Activated CD8-positive, alpha-beta memory T cell treated with anti-CD3 and anti-CD28 coated beads for 48 hours (primary cell): ENCODE results near the gene RPL22L1.
"Not testable (repeated sequence)": the region's sequence is repeated elsewhere in the genome, so short reads cannot be mapped to it uniquely, and the experiment has no call there.

ENCODE experiments used
- DNase-seq, 3 experiments: peaks; one replicate each; pipeline ENCODE4 v3.0.0-alpha.2; 2020; ENCODE audit warnings: low read depth in 2 of 3, low spot score in 2 of 3

RPL22L1 gene

DNA sequence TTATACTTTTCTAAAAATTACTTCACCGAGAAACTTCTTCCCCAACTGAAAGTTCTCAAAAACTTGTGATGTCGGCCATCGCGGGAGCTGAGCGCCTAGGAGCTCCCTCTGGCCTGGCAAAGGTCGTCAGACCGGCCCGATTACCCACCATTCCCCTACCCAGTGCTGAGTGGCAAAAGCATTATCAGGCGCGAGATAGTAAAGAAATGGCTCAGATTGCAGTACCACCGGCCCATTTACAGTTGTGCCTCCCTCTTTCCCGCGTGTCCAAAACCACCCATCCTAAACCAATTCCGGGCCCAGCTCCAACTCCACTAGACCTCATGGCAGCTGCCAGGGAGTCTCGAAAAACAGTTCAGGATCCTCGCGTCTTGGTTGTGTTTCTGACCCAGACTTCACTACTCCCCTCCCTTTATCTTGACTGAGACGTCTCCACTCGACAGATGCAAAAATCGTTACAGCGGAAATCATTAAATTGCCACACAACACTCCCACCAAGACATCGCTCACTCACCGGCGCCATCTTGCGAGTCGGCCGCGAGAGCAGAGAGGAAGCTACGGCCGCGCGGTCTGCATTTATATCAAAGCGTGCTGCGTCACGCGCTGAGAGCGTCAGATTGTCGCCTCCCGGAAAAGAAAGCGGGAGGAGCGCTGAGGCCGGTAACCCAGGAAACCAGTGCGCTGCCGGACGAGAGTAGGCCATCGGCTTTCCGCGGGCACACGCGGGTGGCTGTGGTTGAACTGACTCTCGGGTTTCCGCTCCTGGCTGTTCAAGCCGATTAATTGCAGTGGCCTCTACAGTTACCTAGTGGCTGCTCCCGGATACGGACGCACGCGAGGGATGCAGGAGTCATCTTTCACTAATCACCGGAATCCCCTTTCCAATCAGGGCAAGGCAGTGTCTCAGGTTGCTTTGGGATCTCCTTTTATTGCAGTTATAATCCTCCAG, at the start of gene RPL22L1:
TSS of gene RPL22L1 (minus strand) at position 551 of the 949 bp plus-strand sequence. CDS start at position 523, 28 bp downstream.
- DNase-seq: peak; percentile 83 to 85 (median 84)

DNA sequence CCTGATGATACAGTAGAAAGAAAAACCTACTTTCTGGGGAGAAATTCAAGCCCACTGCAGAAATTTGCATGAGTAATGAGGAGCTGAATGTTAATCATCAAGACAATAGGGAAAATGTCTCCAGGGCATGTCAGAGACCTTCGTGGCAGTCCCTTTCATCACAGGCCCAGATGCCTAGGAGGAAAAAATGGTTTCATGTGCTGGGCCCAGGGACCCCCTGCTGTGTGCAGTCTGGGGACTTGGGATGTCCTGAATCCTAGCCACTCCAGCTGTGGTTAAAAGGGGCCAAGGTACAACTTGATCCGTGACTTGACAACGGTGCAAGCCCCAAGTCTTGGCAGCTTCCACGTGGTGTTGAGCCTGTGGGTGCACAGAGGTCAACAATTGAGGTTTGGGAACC, 48.7 kb upstream of the RPL22L1 start:
- DNase-seq: no peak

DNA sequence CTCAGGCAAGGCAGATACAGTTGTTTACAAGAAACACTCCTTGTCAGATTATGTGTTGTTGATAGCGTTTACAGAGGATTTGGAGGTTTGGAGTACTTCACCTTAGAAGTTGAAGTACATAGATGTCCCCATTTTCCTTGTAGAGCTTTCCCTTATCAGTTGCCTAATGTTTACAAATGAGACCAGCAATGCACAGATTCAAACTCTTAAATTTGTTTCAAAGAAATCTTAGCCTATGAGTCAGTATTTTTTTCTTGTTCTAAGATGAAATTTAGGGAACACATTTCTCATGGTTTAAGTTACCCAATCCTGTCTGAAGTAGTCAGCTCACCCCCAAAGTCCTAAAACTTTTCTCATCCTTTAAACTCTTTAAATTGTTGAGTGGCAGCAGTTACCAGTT, 44.7 kb upstream of the RPL22L1 start:
- DNase-seq: no peak

DNA sequence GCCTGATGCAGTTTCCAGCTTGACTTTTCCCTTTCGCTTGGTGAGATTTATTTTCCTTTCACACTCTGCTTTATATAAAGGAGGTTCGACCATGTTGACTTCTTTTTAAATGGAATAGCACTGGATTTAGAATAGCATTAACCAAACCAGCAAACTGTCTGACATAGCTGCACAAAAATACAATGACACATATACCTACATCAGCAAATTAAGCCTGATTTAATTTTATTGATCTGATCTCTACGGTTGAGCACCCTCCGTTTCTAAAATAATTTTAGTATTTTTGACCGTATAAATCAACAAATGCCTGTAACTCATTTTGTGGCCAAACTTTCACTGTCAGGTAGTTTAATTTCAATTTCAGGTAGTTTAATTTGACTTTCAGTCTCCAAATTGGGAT, 44.2 kb upstream of the RPL22L1 start:
- DNase-seq: no peak

DNA sequence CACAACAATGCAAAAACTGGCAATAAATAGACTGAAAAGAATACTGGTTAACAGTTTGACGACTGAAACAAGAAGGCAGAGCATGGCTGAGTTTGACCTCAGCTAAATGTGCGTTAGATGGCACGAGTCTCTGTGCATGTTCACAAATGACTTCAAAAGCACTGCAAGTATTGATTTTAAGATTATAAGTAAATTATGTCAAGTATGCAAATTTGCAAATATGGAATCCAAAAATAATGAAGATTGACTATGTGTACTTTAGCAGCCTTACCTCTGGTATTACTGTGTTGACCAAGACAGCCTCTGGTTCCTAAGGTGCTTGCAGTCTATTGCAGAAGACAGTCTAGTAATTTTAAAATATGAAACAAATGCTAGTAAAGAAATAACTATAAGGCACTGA, 41.1 kb upstream of the RPL22L1 start:
- no peak for DNase-seq

DNA sequence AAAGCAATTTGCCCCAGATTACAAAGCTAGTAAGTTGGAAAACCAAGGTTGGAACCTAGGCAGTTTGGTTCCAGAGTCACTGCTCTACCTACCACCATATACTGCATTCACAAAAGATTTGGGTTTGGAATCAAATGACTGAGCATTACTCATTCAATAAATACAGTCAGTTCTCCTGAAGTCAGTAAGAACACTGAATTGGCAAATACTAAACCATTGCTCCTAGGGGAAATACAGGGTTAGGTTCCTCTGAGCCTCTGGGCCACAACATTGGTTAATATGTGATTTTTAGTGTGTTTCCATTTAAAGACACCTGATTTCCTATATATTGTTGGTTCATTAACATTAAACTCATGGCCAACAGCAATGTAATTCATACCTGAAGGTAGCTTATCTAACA, 40.5 kb upstream of the RPL22L1 start:
- no peak for DNase-seq

DNA sequence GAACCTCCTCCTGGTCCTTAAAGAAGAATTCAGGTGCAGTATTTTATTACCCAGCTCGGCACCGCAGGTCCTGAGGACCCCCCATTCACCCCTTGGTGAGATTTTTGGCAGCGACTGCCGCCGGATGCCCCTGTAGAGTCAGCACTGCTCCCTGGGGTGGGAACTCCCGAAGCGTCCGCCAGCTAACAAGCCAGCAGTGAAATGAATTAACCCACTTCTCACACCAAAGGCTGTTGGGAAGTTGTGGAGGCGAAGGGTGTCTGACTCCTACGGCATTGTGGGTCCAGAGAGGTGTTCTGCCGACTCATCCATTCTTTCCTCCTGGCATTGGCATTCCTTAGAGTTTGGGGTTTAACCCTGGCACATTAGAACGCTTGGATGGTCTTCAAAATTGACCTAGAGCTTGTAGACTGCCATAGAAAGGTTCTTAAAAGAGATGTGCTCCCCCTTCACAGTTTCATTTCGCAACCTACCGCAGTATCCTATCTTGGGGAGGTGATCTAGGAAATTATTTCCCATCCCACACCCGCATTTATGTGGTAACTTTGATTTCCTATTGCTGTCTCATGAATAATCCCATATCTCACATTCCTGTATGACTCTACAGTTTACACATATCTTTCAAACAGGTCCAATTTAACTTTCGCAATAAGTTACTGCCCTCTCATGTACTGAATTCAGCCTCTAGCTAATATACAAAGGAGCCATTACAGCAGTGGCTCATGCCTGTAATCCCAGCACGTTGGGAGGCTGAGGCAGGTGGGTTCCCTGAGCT, 39.3 kb upstream of the RPL22L1 start:
- DNase-seq: no peak

DNA sequence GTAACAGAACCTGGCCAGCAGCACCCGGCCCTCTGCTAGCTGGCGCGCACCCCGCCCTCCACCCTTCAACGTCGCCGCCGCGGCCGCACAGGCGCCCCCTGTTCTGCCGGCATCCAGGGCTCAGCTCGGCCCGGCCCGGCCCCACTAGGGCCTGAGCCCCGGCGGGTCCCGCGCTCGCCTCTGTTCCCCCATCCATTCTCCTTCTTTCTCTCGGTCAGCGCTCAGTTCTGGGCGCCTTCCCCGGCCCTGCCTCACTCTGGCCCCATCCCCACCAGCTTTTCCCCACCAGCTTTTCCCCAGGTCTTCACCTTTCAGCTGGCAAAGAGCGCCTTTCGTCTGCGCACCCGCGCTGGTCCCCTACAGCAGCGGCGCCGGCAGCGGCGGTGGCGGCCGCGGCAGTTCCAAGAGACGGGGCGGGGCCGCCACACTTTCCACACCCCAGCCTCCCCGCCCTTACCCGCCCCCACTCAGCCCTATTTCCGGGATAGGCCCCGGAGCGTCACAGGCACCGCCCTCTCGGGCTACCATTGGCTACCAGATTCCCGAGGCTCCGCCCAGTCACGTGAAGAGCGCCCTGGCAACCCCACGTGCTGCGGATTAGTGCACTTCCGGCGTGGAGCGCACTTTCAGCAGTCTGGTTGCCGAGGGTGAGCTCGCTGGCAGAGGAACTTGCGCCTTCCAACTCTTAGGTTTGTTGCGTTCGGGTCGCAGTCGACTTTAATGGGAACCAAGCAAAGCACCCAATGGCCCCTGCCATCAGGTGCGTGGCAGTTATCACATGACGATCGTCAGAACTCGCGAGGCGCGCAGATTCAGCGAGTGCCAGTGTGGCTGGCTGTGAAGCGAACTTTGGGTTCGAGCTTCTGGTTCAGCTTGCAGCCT, 38.5 kb upstream of the RPL22L1 start, which contains the start of gene EIF5A2:
TSS of gene EIF5A2 (minus strand) at position 403 of the 882 bp plus-strand sequence. CDS start 831 bp downstream, outside the sequence.
- peak; percentile 78 to 87 (median 83) for DNase-seq

DNA sequence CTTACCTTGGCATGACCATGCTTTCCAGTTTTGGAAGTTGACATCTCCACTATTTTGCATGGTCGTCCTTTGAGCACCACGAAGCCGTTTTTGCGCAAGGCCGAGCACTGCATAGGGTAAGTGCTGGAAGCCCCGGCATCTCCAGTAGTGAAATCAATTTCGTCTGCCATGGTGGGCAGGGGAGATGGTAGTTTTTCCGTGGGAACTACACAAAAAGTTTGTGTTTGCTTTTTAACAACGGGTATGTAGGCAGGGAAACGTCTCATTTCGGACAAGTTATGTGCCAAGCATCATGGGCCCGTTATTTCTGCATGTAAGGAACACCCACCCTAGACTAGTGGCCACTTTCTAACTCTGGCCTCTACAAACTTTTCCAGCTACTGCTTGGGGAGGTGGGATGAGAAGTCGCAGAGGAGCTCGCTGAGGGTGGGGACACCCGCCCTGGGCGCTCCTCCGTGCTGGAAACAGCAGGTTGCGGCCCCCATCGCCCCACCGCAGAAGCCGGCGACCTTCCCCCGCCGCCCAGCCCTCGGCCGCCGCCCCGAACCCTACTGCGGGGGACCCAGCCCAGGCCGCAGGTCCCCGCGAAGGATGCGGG, 37.7 kb upstream of the RPL22L1 start:
- peak in 2 of 3 experiments; percentile 1 to 2 for DNase-seq

DNA sequence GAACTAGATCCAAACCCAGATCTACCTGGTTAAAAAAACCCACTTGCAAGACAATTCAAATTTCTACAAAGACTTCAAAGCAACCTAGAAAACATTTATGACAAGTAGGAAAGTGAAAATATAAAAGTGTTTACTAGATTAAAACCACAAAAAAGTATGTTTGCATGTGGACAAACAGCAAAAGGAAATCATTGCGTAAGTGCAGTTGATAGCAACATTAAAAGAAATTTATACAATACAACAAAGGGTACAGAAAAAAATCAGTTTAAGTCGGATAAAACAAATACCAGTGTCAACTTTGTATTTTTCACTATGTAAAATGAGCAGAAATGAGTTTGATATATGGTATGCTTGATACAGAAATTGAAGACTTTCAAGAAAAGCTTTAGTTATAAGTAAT, 35.9 kb upstream of the RPL22L1 start:
- no peak for DNase-seq

DNA sequence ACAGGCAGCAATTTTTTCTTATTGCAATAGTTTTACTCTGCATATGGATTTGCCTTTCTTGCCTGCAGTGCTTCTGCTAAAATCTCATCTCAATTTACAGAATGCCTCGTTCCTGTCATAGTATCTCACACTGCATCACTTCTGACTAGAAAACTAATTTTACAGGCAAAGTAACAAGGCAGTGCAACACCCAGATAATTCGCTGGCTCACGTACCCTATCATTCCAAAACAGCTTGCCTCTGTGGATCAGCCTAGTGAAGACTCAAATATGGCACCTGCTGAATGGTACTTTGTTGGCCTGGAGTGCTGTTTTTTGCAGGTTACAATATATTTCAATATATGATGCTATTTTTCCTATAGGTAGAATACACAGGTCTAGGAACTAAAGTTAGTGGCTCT, 33.1 kb upstream of the RPL22L1 start:
- DNase-seq: no peak

DNA sequence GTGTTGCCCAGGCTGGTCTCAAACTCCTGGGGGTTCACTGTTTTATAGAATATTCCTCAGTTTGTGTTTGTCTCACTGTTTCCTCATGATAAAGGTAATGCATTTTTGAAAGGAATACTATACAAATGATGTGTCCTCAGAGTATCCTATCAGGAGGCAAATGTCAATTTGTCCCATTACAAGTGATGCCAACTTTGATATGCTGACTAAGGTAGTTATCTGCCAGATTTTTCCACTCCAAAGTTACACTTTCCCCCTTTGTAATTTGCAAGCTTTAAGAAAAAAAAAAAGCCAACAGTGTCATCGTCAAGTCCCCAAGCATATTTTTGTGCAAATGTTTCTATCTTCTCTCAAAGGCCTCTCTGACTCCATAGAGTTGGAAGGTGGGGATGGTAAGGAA, 29.5 kb upstream of the RPL22L1 start:
- no peak for DNase-seq

DNA sequence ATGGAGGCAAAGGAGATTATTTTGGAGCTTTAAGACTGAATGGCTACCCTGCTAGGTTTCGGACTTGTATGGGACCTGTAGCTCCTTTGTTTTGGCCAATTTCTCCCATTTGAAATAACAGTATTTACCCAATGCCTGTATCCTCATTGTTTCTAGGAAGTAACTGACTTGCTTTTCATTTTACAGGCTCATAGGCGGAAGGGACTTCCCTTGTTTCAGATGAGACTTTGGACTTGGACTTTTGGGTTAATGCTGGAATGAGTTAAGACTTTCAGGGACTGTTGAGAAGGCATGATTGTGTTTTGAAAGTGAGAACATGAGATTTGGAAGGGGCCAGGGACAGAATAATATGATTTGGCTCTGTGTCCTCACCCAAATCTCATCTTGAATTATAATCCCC, 28.0 kb upstream of the RPL22L1 start:
- DNase-seq: no peak

DNA sequence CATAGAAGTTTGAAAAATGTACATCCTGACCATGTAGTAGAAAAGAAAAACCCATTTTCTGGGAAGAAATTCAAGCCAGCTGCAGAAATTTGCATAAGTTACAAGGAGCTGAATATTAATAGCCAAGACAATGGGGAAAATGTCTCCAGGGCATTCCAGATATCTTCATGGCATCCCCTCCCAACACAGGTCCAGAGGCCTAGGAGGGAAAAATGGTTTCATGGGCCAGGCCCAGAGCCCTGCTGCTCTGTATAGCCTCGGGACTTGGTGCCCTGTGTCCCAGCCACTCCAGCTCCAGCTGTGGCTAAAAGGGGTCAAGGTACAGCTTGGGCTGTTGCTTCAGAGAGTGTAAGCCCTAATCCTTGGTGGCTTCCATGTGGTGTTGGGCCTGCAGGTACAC, 27.2 kb upstream of the RPL22L1 start:
- not testable (repeated sequence) for DNase-seq

DNA sequence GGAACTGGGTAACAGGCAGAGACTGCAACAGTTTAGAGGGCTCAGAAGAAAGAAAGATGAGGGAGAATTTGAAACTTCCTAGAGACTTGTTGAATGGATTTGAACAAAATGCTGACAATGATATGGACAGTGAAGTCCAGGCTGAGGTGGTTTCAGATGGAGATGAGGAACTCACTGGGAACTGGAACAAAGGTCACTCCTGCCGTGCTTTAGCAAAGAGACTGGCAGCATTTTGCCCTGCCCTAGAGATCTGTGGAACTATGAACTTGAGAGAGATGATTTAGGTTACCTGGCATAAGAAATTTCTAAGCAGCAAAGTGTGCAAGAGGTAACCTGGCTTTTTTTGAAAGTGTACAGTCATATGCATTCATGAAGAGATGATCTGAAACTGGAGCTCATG, 26.8 kb upstream of the RPL22L1 start:
- no peak for DNase-seq

DNA sequence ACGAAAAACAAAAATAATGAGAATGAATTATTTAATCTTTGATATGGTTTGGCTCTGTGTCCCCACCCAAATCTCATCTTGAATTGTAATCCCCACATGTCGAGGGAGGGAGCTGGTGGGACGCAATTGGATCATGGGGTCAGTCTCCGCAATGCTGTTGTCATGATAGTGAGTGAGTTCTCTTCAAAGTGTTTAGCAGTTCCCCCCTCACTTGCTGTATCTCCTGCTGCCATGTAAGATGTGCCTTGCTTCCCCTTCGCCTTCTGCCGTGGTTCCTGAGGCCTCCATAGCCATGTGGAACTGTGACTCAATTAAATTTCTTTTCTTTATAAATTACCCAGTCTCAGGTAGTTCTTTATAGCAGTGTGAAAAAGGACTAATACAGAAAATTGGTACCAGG, 26.3 kb upstream of the RPL22L1 start:
- not testable (repeated sequence) for DNase-seq

DNA sequence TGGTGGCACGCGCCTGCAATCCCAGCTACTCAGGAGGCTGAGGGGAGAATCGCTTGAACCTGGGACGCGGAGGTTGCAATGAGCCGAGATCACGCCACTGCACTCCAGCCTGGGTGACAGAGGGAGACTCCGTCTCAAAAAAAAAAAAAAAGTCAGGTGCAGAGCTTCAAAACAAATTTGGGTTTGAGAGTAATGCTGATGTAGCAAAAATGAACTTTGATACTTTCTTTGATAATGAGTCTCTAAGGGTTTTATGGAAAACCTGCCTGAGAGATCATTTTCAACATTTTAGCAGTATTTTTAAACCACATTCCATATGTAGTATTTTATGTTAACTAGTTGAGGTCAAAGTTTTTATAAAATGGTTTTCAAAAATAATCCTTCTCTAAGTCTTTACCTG, 23.9 kb upstream of the RPL22L1 start:
- no peak for DNase-seq

DNA sequence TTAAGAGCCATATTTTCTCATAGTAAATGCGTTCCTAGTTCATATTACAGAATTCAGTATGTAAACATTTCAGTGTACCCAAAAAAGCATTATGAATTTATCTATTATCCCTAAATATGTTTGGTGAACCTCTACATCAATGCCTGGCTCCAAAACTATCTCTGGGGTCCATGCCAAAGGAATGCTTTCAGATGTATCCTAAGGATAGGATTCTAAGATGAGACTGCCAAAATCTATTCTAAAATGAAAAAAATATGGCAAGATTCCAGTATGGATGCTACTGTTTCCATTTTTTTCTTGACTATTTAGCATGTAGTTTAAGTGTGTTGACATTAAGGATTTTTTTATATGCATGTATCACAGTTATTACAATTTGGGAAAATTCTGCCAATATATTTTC, 19.6 kb upstream of the RPL22L1 start:
- no peak for DNase-seq

DNA sequence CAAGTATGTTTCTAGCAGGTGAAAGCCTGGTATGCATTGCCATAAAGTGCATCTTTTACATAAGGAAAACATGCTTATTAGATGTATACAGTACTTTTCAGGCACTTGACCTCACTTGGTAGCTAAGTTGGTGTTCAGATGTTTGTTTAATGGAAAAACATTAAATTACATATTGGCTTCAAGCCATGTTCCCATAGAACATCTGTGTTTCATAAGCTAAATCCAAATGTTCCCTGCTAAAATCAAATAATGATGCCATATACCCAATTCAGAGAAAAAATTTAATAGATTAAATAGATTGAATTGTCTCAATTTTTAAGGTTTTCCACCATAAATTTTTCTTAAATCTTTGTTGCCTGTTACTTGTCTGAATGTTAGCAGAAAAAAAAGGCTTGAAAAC, 19.1 kb upstream of the RPL22L1 start:
- no peak for DNase-seq

DNA sequence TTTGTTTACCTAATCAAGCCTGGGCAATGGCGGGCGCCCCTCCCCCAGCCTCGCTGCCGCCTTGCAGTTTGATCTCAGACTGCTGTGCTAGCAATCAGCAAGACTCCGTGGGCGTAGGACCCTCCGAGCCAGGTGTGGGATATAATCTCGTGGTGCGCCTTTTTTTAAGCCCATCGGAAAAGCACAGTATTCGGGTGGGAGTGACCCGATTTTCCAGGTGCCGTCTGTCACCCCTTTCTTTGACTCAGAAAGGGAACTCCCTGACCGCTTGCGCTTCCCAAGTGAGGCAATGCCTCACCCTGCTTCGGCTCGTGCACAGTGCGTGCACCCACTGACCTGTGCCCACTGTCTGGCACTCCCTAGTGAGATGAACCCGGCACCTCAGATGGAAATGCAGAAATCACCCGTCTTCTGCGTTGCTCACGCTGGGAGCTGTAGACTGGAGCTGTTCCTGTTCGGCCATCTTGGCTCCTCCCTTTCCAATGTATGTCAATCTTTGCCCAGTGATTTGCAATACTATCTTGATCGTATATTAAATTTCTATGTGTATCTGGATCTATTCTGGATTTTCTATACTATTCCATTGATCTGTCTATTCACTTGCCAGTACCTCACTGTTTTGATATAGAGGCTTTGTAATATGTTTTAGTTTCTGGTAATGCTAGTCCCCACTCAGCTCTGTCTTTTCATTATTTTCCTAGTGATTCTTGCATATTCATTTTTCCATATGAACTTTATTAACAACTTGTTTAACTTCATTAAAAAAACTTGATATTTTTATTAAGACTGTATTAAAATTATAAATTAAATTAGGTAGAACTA, 14.3 kb upstream of the RPL22L1 start:
- not testable (repeated sequence) for DNase-seq
